PC-9 (cell line): ENCODE measurements around the gene PTCHD4. TPM values are rescaled to one million over a fixed set of nuclear protein-coding genes. Genes with fewer than 3 reads are reported as not detected.
"Not testable (repeated sequence)": the region's sequence is repeated elsewhere in the genome, so short reads cannot be mapped to it uniquely, and the experiment has no call there.

Experiments
- BruUV-seq: library from RNA; stranded (reverse); fragments of 400-500 nt; replicated peaks from 2 replicates; lab custom pipeline; 2021; lab: Mats Ljungman, UMichigan
- CTCF ChIA-PET: fragments of 300-600 bp; sonication (Branson Sonifier 250); formaldehyde crosslinking; loops from one replicate; lab custom pipeline; 2022; ENCODE audit warnings: antibody characterized with exemption; lab: Charles Lee
- POLR2A ChIA-PET: fragments of 300-600 bp; sonication (Branson Sonifier 250); formaldehyde crosslinking; loops from one replicate; lab custom pipeline; 2022; ENCODE audit warnings: antibody characterized with exemption; ENCODE audit not compliant: unreplicated experiment; lab: Charles Lee
- DNase-seq, 2 experiments: peaks; one replicate each; pipeline versions ENCODE4 v3.0.0 to v3.0.0-alpha.2; 2015 to 2022; ENCODE audit warnings: mixed read lengths in 1 of 2
- H2AFZ ChIP-seq: fragments of 200-600 bp; sonication (generic); 2 replicates; pipeline ENCODE4 v1.8.1; 2017; ENCODE audit warnings: antibody characterized with exemption
- H3F3A ChIP-seq: fragments of 200-600 bp; sonication (generic); 2 replicates; pipeline ENCODE4 v1.8.1; 2017; ENCODE audit warnings: antibody characterized with exemption, mild to moderate bottlenecking, low read depth; ENCODE audit not compliant: insufficient read depth
- H3K27ac ChIP-seq: fragments of 200-600 bp; sonication (generic); 2 replicates; pipeline ENCODE4 v1.6.1; 2016; ENCODE audit warnings: mixed run types
- H3K27me3 ChIP-seq: fragments of 200-600 bp; sonication (generic); 2 replicates; pipeline ENCODE4 v1.6.1; 2016; ENCODE audit warnings: low read depth, mixed run types; ENCODE audit not compliant: insufficient read depth
- H3K36me3 ChIP-seq: fragments of 200-600 bp; sonication (generic); 2 replicates; pipeline ENCODE4 v1.6.1; 2016; ENCODE audit warnings: low read depth, mixed run types
- H3K4me1 ChIP-seq: fragments of 200-600 bp; sonication (generic); replicated peaks from 2 replicates; pipeline ENCODE4 v1.6.1; 2016; ENCODE audit warnings: mixed run types; ENCODE audit not compliant: insufficient read depth
- H3K4me2 ChIP-seq: fragments of 200-600 bp; sonication (generic); 2 replicates; pipeline ENCODE4 v1.6.1; 2017; ENCODE audit warnings: mixed run types
- H3K4me3 ChIP-seq: fragments of 200-600 bp; sonication (generic); 2 replicates; pipeline ENCODE4 v1.6.1; 2016; ENCODE audit warnings: mixed run types
- H3K79me2 ChIP-seq: fragments of 200-600 bp; sonication (generic); 2 replicates; pipeline ENCODE4 v1.6.1; 2017; ENCODE audit warnings: low read depth, mixed run types
- H3K9me2 ChIP-seq: fragments of 200-600 bp; sonication (generic); 2 replicates; pipeline ENCODE4 v1.8.1; 2017; ENCODE audit warnings: mild to moderate bottlenecking; ENCODE audit not compliant: insufficient read depth
- H3K9me3 ChIP-seq: fragments of 200-600 bp; sonication (generic); 2 replicates; pipeline ENCODE4 v1.8.1; 2016; ENCODE audit warnings: low read depth; ENCODE audit not compliant: insufficient read depth
- H4K20me1 ChIP-seq: fragments of 200-600 bp; sonication (generic); 2 replicates; pipeline ENCODE4 v1.8.1; 2017; ENCODE audit not compliant: insufficient read depth
- EZH2 ChIP-seq: fragments of 200-600 bp; sonication (generic); IDR thresholded peaks from 2 replicates; pipeline ENCODE4 v1.8.0; 2017; ENCODE audit warnings: antibody characterized with exemption, low read depth
- intact Hi-C: fragments of 100-400 bp; cut with micrococcal nuclease; formaldehyde crosslinking; loops from one replicate; pipeline ENCODE4 v1.10.0; 2022; ENCODE audit not compliant: unreplicated experiment
- total RNA-seq: library from RNA; stranded (reverse); gene quantifications from 2 replicates; pipeline ENCODE4 v1.2.3, GENCODE V29; 2021
- TF ChIP-seq, protein P1 (sequence below): fragments of 200-600 bp; sonication (generic); conservative IDR thresholded peaks from 2 replicates; pipeline ENCODE4 v1.6.1; 2017; ENCODE audit warnings: mixed run types, antibody characterized with exemption, mild to moderate bottlenecking, moderate library complexity

The PTCHD4 gene
- total RNA-seq, 1 experiment from 2014 or later: 0.15 TPM

GRCh38 chr6:48134246-48134645, 23.2 kb upstream of the PTCHD4 start:
- no peaks in the 10 kb centered on the region for H4K20me1 ChIP-seq
- H3K79me2 ChIP-seq: no peaks in the 10 kb centered on the region
- H3K4me3 ChIP-seq: no peak overlapping the region
- no peak overlapping the region for H3K27ac ChIP-seq
- H3K36me3 ChIP-seq: no peaks in the 10 kb centered on the region
- TF ChIP-seq, protein P1, sequence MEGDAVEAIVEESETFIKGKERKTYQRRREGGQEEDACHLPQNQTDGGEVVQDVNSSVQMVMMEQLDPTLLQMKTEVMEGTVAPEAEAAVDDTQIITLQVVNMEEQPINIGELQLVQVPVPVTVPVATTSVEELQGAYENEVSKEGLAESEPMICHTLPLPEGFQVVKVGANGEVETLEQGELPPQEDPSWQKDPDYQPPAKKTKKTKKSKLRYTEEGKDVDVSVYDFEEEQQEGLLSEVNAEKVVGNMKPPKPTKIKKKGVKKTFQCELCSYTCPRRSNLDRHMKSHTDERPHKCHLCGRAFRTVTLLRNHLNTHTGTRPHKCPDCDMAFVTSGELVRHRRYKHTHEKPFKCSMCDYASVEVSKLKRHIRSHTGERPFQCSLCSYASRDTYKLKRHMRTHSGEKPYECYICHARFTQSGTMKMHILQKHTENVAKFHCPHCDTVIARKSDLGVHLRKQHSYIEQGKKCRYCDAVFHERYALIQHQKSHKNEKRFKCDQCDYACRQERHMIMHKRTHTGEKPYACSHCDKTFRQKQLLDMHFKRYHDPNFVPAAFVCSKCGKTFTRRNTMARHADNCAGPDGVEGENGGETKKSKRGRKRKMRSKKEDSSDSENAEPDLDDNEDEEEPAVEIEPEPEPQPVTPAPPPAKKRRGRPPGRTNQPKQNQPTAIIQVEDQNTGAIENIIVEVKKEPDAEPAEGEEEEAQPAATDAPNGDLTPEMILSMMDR: no peak
- no peak for TF ChIP-seq EZH2
- ChIA-PET POLR2A (no interaction called here), CTCF (no interaction called here)
- no TSS peak for BruUV-seq
- H3K4me1 ChIP-seq: peaks cover 14% of the 10 kb centered on the region
- H3K9me3 ChIP-seq: peaks cover 6% of the 10 kb centered on the region; the same call in 1 of the 2 replicates
- no peak overlapping the region for H3K4me2 ChIP-seq
- intact Hi-C loops: no loop called here
- H2AFZ ChIP-seq: no peak overlapping the region
- DNase-seq: no peak
- H3K27me3 ChIP-seq: no peaks in the 10 kb centered on the region
- H3K9me2 ChIP-seq: no peaks in the 10 kb centered on the region
- H3F3A ChIP-seq: peaks cover 14% of the 10 kb centered on the region; the same call in 1 of the 2 replicates

DNA sequence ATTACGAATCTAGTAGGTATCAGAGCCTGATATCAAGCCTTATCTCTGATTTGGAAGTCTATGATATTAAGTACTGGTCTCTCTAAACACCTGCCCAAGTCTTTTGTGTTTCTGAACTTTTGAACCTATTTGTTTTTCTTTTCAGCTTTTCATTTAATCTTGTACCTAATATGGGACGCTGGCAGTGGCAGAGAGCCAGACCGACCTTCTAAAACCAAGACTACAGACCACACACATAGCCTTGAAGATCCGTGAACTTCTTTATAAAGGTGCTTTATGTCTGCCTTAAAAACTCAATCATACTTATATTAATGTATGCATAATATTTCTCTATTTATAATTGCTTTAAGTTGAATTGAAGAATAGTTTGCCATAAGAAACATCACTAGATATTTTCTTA, 12.6 kb upstream of the PTCHD4 start:
- BruUV-seq: no TSS peak
- H3K4me2 ChIP-seq: no peak overlapping the region
- no peak overlapping the region for H3K27ac ChIP-seq
- CTCF ChIA-PET: interaction anchor here (0.5 kb wide), 1 partner anchor 638 kb away, joined by 9 read pairs; no protein-coding TSS in a partner anchor
- H3K27me3 ChIP-seq: no peaks in the 10 kb centered on the region
- POLR2A ChIA-PET: interaction anchor here (0.5 kb wide), 1 partner anchor 18 kb away, joined by 8 read pairs; no protein-coding TSS in a partner anchor
- no peaks in the 10 kb centered on the region for H3F3A ChIP-seq
- no peaks in the 10 kb centered on the region for H3K79me2 ChIP-seq
- intact Hi-C loops: no loop called here
- H2AFZ ChIP-seq: no peak overlapping the region
- no peak overlapping the region for H3K4me3 ChIP-seq
- TF ChIP-seq, protein P1: no peak
- TF ChIP-seq EZH2: no peak
- H3K9me2 ChIP-seq: no peaks in the 10 kb centered on the region
- no peaks in the 10 kb centered on the region for H3K9me3 ChIP-seq
- DNase-seq: no peak
- H3K4me1 ChIP-seq: no peaks in the 10 kb centered on the region
- H3K36me3 ChIP-seq: no peaks in the 10 kb centered on the region
- no peaks in the 10 kb centered on the region for H4K20me1 ChIP-seq

DNA sequence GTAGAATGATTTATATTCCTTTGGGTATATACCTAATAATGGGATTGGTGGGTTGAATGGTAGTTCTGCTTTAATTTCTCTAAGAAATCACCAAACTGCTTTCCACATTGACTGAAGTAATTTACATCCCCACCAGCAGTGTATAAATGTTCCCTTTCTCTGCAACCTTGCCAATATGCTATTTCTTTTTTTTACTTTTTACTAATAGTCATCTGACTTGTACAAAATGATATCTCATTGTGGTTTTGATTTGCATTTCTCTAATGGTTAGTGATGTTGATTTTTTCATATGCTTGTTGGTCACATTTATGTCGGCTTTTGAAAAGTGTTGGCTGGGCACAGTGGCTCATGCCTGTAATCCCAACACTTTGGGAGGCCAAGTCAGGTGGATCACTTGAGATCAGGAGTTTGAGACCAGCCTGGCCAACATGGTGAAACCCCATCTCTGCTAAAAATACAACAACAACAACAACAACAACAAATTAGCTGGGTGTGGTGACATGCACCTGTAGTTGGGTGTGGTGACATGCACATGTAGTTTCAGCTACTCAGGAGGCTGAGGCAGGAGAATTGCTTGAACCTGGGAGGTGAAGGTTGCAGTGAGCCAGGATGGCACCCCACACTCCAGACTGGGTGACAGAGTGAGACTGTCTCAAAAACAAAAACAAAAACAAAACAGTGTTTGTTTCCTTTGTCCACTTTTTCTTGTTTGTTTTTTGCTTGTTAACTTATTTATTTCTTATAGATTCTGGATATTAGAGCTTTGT, 11.2 kb upstream of the PTCHD4 start:
- POLR2A ChIA-PET, H3K9me2 ChIP-seq, intact Hi-C loops, H3K9me3 ChIP-seq, H2AFZ ChIP-seq, DNase-seq, H3K36me3 ChIP-seq, H3K27ac ChIP-seq, H3K27me3 ChIP-seq, H3K4me1 ChIP-seq, CTCF ChIA-PET, H4K20me1 ChIP-seq, H3K4me3 ChIP-seq, H3F3A ChIP-seq, H3K4me2 ChIP-seq, H3K79me2 ChIP-seq, BruUV-seq: not testable (repeated sequence)
